CD4-positive, alpha-beta T cell treated with Interleukin-6 for 4 hours (primary cell): ENCODE data around the gene DLX5.

Source experiments
- DNase-seq: peaks from one replicate; pipeline ENCODE4 v3.0.0-alpha.2; 2020; ENCODE audit warnings: mixed read lengths

DLX5 gene

GRCh38 chr7:97018126-97018601 is 6.5 kb downstream of the DLX5 start:
- DNase-seq = no peak

DNA sequence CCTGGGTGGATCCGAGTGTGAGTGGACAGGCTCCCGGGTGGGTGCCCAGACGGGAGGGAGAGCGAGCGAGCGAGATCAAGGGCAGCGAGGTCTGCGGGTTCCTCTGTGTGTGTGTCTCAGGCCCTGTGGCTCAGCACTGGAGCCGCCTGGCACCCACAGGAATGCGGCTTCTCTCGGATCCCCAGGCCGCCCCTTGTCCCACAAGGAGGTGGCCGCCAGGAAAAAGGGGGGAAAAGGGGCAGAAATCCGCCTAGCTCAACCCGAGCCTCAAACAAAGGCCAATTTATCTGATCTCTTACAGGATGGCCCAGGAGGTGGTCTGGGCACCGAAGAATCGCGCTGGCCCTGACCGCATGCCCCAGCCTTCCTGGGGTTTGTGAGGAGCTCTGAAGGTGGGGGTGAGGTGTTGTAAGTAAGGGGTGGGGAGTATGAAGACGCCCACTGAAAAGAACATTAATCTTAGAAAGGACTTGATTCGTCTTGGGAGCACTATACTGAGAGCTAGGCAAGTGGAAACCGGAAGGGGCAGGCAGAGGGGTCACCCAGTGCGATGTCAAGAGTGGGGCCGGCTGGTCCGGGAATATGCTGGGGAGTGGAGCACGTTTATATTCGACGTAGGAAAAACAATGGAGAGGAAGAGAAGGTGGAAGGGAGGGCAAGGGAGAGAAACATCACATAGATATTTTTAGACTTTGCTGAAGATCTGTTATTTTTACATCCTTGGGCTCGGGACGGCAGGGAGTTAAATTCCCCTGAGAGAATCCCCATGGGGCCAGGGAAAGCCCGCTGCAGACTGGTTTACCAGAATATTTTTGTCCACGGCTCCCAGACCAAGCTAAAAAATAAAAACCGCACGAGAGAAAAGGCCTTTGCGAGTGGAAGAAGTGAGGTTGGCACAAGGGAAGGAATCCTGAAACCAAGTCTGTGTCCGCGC is 7.2 kb downstream of the DLX5 start:
- DNase-seq = no peak

DNA sequence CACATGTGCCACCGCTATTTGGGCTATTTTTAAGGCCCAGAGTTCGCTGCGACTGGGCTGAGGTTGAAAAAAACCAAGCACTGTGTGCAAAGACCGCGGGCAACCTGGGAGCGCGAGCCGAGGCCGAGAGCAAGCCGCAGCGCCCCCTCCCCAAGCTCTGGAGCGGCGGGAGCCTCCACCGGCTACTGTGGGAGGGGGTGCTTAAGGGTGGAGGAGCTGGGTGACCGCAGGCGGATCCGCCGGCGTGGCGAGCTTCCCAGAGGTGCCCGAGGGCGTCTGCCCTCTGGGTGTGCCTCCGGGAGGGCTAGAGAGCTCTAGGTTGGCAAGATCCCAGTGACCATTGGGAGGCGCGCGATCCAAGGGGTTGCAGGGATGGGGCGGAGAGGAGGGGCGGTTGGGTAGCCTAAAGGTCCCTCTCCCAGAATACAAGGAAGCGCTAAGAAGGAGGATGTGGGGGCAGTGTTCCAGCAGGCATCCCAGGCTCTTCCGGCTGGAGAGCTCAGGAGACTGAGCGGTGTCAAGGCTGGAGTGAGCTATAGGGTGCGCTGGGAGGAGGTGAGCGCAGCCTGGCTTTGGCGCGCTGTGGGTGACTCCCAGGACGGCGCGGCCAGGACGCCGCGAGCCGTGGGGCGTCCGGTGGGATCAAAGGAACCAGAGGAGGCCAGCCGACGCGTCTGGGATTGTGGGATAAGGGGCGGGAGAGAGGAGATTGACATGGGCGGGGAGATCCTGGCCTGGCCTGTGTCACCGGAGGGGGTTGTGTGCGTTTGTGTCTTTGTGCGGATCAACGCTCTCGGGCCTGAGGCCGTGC is 8.0 kb downstream of the DLX5 start:
- DNase-seq = no peak

DNA sequence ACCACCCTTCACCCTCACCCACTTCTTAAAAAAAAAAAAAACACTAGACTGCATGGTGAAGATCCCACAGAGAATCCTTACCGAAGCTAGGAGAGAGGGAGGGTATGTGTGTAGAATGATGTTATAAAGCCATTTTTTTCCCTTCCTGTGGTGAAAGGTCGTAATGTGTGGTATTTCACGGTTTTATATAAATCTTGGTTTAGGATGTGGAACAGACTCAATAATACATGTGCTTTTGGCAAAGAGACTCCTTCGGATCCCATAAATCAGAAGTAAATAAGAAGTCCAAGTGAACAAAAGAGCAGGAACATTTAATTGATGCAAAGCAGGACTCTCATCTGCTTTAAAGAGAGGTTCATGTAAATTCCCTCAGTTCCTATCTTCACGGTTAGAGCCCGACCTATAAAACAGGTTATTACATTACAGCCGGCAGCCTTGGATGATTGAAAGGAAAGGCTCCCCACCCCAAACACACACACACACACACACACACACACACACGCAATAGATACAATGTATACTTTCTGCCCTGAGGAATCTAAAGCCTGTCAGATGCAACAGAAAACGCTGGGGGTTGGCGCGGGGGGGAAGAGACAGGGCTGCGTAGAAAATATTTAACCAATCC is 8.8 kb downstream of the DLX5 start:
- DNase-seq = no peak

DNA sequence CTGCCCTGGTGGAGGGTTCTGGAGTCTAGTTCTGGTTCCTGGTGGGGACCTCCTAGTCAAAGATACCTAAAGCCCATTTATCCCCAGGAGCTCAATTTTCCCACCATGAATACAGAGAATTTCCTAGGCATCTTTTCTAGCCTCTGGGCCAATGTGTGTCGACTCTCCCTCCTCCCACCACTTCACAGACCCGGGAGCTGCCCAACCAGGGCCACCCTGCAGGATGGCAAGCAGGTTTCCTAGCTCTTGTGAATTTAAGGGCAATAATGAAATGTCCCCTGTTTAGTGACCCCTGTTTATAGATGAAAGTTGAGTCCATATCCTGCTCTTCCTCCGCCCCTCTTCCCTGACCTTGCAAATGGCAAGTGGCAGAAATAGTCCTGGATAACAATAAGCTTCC is 9.4 kb downstream of the DLX5 start:
- DNase-seq = no peak

GRCh38 chr7:97014145-97014750 is 10.4 kb downstream of the DLX5 start:
- DNase-seq = no peak

- no peak for DNase-seq
Measured at GRCh38 chr7:97013845-97014134, 10.8 kb downstream of the DLX5 start.

DNA sequence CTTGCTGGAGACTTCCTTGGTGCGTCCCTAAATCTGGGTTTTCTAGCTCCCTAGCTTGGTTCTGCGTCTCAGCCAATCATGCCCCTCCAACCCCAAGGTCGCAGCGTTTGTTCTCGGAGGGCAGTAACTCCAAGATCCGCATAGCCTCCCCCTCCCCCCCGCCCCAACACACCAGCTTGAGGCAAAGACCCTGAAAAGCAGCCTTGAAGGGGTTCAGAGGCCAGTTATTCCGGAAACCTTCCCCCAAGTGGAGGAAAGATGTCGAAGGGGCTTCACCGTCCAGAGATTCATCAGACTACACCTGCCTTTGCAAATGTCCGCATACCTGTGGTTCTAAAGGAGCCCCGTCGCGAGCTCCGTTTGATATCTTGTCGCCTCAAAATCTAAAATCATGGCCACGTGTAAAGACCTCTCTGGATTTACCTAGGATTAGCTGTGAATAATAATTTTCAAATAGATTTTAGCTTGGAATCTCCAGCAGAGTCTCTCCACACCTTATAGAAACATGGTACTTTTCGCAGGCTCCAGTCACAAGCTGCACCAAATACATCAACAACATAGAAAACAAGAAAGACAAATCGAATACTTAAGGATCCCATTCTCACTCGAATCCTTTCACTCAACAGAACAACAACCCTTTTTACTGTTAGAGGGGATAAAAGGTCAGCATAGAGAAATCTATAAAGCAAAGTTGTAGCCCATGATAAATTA is 11.3 kb downstream of the DLX5 start:
- DNase-seq = no peak

GRCh38 chr7:97012365-97013133 is 12.1 kb downstream of the DLX5 start:
- no peak for DNase-seq

DNA sequence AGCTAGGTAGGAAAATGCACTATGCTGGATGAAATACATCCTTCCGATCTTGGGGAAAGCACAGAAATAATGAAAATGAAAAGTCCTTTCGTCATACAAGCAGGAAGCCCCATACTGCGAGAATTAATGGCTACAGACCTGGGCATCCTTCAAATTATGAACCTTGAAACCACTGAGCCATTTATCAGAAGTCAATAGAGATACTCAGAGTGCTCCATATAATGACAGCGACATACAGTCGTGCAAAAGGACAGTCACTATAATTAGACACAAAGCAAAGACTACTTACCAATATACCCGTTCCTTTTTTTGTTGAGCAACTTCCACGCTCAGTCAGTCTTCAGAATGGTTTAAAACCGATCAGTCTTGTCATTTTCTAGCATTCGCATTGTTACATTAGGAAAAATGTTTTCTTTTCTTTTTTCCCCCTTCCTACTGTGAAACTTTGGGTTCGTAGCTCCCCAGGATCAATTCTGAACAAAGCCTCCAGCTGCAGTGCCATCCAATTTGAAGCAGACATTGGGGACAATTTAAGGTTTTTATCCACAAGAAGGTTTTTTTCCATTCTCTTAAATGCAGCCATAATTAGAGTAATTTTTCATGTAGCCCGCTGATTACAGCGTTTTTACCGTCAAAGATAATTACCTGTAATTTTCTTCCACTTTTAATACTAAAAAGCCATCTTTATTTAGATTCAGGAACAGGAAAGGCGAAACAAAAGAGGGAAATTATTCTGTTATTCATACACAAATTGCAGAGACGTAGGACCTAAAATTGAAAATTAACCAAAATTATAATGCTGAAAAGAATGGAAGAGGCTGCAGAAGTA is 12.9 kb downstream of the DLX5 start:
- DNase-seq = no peak

DNA sequence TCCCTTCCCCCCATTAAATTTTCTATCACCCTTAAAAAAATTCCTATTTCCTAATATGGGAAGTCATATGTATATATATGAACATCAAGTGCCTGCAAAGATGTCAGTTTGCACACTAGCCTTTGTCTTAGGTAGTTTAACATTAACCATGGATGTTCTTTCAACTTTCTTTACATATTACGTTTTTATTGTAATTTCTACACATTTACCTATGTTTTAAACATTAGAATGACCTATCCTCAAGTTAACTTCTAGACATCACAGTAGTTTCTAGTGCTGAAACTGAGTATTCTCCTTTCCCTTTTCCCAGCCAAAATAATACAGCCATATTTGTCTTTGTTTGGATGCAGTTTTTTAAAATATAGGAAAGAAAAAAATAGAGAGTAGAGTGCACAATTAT is 13.5 kb downstream of the DLX5 start:
- no peak for DNase-seq

- DNase-seq = no peak
Measured at GRCh38 chr7:97009753-97010732, 14.6 kb downstream of the DLX5 start.

DNA sequence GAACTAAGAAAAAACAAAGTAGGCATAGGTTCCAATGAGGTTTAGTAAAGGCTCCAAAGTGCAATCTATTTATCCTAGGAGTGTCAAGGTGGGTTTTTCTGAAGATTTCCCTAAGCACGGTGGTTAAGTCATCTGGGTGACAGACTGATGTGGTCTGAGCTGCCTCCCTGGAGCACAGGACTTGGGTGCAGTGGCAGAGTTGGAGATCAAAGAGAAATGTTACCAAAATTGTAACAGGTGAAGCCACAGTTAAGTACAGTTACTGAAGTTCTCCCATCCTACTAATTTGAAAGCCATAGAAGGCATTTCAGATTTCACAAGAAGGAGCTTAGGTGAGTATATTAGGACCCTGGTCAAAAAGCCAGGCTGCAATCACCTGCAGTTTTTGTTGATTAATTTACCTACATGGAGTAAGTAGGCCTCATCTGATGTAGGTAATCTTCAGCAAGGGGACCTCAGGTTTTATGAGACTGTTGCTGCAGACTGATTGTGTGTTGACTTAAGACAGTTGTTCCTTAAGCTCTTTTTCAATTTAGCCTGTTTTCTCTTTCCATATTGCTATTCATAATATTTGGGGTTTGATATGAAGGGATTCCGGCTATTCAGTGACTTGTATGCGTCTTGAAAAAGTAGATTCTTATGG is 16.2 kb downstream of the DLX5 start:
- DNase-seq = no peak

- DNase-seq = no peak
Measured at GRCh38 chr7:97007583-97007861, 17.1 kb downstream of the DLX5 start.

DNA sequence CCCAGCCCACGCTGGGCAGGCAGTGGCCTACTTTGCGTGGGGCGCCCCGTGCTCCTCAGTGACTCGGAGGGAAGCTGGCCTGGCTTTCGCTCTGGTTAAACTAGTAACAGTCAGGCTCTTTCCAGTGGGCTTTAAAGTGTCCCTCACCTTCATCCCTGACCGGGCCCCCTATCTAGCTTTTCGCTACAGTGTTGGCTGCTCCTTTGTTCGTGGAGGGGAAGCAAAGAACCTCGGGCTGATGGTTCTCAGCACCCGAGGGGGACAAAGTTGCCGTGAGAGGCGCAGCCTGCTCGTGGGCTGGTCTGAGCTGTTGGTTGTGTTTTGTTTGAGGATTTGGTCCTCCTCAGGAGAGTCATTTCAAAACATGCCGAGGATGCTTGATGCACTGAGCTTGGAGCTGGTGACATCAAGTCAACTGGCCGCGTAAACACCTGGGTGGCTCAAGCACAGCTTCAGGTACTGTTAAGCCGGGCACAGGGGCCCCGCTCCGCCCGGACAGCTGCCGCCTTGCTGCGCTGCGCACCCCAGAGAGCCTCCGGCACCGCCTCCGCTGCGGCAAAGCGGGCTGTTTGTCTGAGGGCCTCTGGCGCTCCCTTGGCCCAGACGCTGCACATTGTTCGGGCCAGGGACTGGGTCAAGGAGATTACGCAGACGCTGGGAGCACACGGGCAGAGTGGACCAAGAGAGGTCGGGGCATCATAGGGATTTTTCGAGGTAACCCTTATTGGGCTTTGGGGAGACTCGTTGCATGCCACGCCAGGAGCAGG is 17.6 kb downstream of the DLX5 start:
- no peak for DNase-seq

- peak; percentile 19 for DNase-seq
Measured at GRCh38 chr7:97006055-97006815, 18.4 kb downstream of the DLX5 start.
